ENCODE measurements around the gene NSG2.

GRCh38 chr5:174046558-174046957, 1.1 kb downstream of the NSG2 start:
- TF ChIP-seq, protein P1, sequence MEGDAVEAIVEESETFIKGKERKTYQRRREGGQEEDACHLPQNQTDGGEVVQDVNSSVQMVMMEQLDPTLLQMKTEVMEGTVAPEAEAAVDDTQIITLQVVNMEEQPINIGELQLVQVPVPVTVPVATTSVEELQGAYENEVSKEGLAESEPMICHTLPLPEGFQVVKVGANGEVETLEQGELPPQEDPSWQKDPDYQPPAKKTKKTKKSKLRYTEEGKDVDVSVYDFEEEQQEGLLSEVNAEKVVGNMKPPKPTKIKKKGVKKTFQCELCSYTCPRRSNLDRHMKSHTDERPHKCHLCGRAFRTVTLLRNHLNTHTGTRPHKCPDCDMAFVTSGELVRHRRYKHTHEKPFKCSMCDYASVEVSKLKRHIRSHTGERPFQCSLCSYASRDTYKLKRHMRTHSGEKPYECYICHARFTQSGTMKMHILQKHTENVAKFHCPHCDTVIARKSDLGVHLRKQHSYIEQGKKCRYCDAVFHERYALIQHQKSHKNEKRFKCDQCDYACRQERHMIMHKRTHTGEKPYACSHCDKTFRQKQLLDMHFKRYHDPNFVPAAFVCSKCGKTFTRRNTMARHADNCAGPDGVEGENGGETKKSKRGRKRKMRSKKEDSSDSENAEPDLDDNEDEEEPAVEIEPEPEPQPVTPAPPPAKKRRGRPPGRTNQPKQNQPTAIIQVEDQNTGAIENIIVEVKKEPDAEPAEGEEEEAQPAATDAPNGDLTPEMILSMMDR (IDR thresholded peaks at IDR 0.05) = no peak
- TF ChIP-seq POLR2AphosphoS5 (IDR thresholded peaks at IDR 0.05) (no peak), POLR2A (IDR thresholded peaks at IDR 0.05) (no peak)

All from stomach (tissue), 4 donors.